Immature natural killer cell (primary cell): Measurements from ENCODE around the gene ARHGAP25. TPM values are rescaled to one million over a fixed set of nuclear protein-coding genes. Genes with fewer than 3 reads are reported as not detected.

Experiments used
- DNase-seq, 3 donors: peaks; one replicate each; pipeline ENCODE4 v3.0.0; 2022; ENCODE audit warnings: mixed read lengths in 1 of 3
- H3K27ac Mint-ChIP-seq, 6 donors: one replicate each; pipeline ENCODE4 v1.8.0; 2020; ENCODE audit warnings: mixed read lengths in 6 of 6, mild to moderate bottlenecking in 5 of 6, inconsistent platforms in 4 of 6, moderate library complexity in 3 of 6
- H3K27me3 Mint-ChIP-seq, 3 donors: one replicate each; pipeline ENCODE4 v1.8.0; 2020 to 2021; ENCODE audit warnings: low read depth in 3 of 3, mild to moderate bottlenecking in 3 of 3, mixed read lengths in 3 of 3, moderate library complexity in 3 of 3, inconsistent platforms in 1 of 3
- H3K36me3 Mint-ChIP-seq, 3 donors: one replicate each; pipeline ENCODE4 v1.8.0; 2020; ENCODE audit warnings: mixed read lengths in 3 of 3, inconsistent platforms in 2 of 3, mild to moderate bottlenecking in 2 of 3
- H3K4me1 Mint-ChIP-seq, 2 donors: one replicate each; pipeline ENCODE4 v1.8.0; 2020; ENCODE audit warnings: inconsistent platforms in 2 of 2, mild to moderate bottlenecking in 2 of 2, mixed read lengths in 2 of 2, moderate library complexity in 1 of 2
- H3K4me3 Mint-ChIP-seq, 5 donors: one replicate each; pipeline ENCODE4 v1.8.0; 2020; ENCODE audit warnings: mild to moderate bottlenecking in 5 of 5, mixed read lengths in 5 of 5, inconsistent platforms in 3 of 5, moderate library complexity in 3 of 5
- H3K9me3 Mint-ChIP-seq, 6 donors: one replicate each; pipeline ENCODE4 v1.8.0; 2020; ENCODE audit warnings: mild to moderate bottlenecking in 6 of 6, mixed read lengths in 6 of 6, inconsistent platforms in 4 of 6, moderate library complexity in 3 of 6
- polyA plus RNA-seq, 3 donors: library from polyadenylated mRNA; unstranded; fragments of 300-500 nt; fragmentation: Illumina TruSeq; gene quantifications; one replicate each; pipeline ENCODE4 v1.2.3, GENCODE V29; 2021

Gene ARHGAP25
- polyA plus RNA-seq, 3 donors from 2014 or later: 107 to 282 (median 117) TPM

DNA sequence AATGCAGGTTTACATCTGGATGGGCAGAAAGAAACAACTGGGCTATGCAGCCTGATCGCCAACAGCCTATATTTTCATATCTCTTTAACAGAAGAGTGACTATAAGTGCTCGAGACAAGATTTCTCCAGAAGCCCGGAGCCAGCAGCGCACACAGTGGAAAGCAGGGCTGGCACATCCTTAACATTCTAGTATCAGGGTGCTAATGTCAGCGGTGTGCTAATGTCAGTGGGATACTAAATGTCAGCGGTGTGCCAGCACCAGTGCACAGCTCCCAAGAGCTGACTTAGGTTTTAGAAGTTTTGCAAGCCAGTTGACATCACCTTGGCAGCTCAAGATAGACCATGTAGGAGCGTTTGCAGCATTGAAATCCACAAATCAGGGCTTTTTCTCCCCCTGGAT, 128.3 kb downstream of the ARHGAP25 start:
- H3K9me3 Mint-ChIP-seq: no peaks in the 10 kb centered on the region
- no peak for DNase-seq
- no peaks in the 10 kb centered on the region for H3K27me3 Mint-ChIP-seq
- peaks cover 0 to 6% of the 10 kb centered on the region in 2 donors for H3K4me1 Mint-ChIP-seq
- H3K36me3 Mint-ChIP-seq: no peaks in the 10 kb centered on the region
- H3K4me3 Mint-ChIP-seq: no peak overlapping the region
- no peak overlapping the region for H3K27ac Mint-ChIP-seq

DNA sequence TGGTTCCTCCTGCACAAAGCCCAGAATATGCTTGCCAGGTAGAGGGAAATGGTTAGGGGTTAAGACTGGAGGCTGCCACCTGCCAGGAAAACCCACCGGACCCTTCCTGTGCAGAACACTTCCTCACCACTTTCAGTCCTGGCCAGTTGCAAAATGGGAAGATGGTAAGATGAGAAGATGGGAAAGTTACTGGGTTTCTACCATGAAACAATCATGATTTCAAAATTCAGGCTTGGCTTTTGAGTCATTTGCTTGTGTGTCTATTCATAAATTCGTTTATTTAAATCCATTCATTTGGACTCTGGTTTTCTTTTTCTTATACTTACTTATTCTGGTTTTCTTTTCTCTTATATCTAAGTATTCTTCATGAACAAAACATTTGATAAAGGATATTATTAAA, 129.4 kb downstream of the ARHGAP25 start:
- Mint-ChIP-seq H3K36me3 (no peaks in the 10 kb centered on the region), H3K27me3 (no peaks in the 10 kb centered on the region), H3K4me3 (no peak overlapping the region), H3K9me3 (no peaks in the 10 kb centered on the region), H3K4me1 (peaks cover 0 to 6% of the 10 kb centered on the region in 2 donors), H3K27ac (no peak overlapping the region)
- DNase-seq: no peak

DNA sequence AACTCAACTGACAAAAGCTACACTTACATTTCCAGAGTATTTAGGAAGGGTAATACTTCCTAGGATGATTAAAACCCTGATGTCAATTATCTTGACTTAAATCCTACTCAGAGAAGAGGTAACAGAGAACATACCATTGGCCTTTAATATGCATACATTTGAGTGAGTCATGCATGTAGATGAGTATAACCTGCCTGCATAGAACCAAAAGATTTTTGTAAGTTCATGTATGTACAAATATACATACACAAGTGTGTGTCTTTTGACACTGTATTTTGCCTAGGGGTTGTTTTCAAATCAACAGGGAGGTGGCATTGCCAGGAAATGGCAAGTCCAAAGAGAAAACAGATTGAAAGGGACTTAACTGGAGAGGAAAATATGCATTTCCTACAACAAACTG, 130.5 kb downstream of the ARHGAP25 start:
- H3K4me1 Mint-ChIP-seq: no peaks in the 10 kb centered on the region
- DNase-seq: no peak
- H3K27me3 Mint-ChIP-seq: no peaks in the 10 kb centered on the region
- H3K36me3 Mint-ChIP-seq: no peaks in the 10 kb centered on the region
- H3K27ac Mint-ChIP-seq: no peak overlapping the region
- H3K4me3 Mint-ChIP-seq: no peak overlapping the region
- H3K9me3 Mint-ChIP-seq: no peaks in the 10 kb centered on the region

DNA sequence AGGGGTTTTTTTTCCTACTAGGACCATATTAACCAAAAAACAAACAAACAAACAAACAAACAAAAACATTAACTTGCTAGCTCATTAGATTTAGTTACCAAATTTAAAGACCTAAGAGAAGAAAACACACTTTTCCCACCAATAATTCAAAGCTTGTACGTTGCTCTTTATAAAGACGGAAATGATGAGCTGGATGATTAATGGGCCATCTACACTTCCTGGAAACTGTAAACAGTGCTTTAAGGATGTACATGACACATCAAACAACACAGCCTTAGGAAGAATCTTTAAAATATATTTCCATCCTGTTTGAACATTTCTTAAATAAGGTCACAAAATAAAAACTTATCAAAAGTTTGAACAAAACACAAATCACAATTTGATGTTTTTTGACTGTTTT, 135.6 kb downstream of the ARHGAP25 start:
- H3K36me3 Mint-ChIP-seq: no peaks in the 10 kb centered on the region
- DNase-seq: no peak
- peaks cover 0 to 2% (median 2%) of the 10 kb centered on the region in 3 donors for H3K27me3 Mint-ChIP-seq
- no peak overlapping the region for H3K4me3 Mint-ChIP-seq
- no peaks in the 10 kb centered on the region for H3K4me1 Mint-ChIP-seq
- no peak overlapping the region for H3K27ac Mint-ChIP-seq
- no peaks in the 10 kb centered on the region for H3K9me3 Mint-ChIP-seq

DNA sequence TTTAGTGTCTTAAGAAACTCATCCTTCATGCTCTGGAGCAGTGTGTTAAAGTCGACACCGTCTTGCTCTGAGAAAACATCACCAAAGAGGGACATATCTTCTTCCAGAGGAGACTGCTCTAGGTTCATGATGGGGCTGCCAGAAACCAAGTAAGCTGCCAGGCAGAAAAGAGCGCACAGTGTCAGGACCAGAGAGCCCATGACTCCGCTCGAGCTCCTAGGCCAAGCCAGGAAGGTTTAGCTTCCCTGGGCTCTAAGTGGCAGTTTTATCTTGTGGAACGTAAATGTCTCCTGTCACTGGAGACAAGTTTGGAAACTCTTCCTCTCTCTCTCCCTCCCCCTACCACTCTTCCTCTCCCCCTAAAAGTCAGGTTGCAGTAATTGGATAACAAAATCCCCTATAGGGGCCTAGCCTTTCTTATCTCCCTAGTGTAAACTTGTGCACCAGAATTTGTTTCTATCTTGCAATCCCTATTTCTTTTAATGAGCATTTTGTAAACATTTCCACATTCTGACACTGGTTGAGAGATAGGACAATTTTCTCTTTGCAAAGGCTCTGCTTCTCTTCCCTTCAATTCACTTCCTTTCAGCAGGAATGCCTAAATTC, 136.7 kb downstream of the ARHGAP25 start, which contains the start of gene BMP10:
BMP10 (minus strand) TSS at position 239 of the 606 bp plus-strand sequence; CDS start at position 200, 39 bp downstream.
- Mint-ChIP-seq H3K9me3 (no peaks in the 10 kb centered on the region), H3K36me3 (no peaks in the 10 kb centered on the region), H3K27ac (no peak within 1 kb of the TSS), H3K4me3 (no peak within 1 kb of the TSS), H3K4me1 (no peaks in the 10 kb centered on the region), H3K27me3 (peaks cover 0 to 2% (median 2%) of the 10 kb centered on the region in 3 donors)
- no peak for DNase-seq

Other genes with a start within 250 kb of the ARHGAP25 start
- not detected for gene PROKR1, start 91.2 kb upstream of the ARHGAP25 start, polyA plus RNA-seq
- gene BMP10, start 136.6 kb downstream of the ARHGAP25 start, polyA plus RNA-seq: not detected
- gene GKN2, start 218.1 kb downstream of the ARHGAP25 start, polyA plus RNA-seq: not detected
- gene GKN1, start 239.8 kb downstream of the ARHGAP25 start, polyA plus RNA-seq: not detected